Activated gamma-delta T cell treated with Interleukin-2 at 50 U/mL for 16 hours (primary cell): ENCODE results near the gene TANGO2.

ENCODE experiments used
- DNase-seq: peaks from one replicate; pipeline ENCODE4 v3.0.0-alpha.2; 2020

Gene TANGO2

DNA sequence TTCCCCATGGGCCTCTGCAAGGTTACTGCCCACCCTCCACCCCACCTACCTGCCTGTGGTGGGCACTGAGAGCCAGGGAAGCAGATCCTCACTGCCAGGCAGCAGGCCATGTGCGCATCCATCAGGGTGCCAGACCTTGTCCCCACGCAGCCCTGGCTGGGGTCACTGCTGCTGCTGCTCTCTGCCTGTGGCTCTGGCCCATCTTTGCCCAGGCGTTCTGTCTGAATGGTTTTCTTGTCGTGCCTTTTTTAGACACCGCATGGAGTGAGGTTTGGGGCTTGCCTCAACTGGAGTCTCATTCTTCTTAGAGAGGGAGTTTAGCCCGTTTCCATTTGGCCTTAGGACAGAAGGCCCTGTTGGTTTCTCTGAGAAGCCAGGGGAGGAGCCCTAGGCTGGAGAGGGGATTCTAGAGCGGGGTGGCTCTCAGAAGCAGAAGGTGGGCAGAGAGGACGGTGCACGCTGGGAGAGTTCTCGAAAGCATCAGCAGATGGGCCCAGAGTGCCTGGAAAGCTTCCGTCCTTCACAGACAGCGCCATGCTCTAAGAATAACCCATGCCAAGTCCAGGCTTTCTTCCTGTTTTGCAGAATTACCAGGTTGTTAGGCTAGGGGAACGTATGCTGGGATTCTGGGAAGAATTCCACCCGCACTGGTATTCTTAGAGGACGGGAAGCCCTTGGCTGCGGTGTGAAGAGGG is 8.1 kb downstream of the TANGO2 start:
- DNase-seq: no peak

DNA sequence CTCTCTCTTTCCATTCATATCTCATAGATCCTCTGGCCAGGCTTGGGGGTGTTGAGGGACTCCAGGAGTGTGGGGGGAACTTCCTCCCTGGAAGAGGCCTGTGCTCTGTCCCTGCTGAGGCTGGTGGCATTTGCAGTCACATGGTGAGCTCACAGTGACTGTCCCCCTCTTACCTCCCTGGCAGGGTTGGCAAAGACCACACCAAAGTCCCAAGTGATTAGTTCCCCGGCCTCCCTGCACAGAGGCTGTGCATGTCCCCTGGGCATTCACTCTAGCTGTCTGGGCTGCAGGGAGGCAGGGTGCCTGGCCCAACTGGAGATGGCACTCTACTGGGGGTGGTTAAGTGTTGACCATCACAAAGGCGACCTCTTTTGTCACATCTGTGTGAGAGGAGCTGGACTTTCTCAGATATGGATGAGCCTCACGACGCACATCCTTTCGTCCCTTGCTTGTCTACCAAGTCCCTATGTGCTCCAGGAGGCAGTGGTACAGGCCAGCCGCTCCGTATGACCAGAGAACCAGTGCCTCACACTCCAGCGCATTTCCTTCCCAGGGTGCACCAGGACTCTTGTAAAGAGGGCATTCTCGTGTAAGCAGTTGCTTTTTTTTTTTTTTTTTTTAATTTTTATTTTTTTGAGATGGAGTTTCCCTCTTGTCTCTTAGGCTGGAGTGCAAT is 8.8 kb downstream of the TANGO2 start:
- DNase-seq: no peak

DNA sequence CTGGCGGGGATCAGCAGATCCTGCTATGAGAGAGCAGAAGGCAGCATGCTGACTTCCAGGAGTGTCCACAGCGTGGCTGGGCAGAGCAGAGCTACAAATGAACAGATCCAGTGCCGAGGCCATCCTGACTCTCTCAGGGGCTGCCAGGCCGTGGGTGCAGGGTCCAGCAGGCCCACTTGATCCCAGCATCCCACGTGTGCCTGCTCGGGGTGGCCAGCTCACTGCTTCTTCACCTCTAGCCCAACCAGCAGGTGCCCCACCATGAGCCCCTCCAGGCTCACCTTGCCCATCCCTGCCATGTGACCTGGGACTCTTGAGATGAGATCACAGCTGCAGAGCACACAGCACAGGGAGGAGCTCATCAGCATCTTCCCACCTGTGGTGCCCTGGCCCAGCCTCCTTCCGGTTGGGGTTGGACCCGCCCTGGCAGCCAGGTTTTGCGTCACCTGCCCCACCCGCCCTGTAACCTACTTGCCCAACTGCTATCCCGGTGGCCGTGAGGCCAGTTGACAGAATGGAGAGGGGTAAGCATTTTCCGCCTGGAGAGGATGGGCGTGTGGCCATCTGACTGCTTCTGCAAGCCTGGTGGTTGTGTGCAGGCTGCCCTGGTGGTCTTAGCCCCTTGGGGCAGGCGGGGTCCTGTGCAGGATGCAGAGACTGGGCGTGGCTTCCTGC is 11.0 kb downstream of the TANGO2 start:
- no peak for DNase-seq

DNA sequence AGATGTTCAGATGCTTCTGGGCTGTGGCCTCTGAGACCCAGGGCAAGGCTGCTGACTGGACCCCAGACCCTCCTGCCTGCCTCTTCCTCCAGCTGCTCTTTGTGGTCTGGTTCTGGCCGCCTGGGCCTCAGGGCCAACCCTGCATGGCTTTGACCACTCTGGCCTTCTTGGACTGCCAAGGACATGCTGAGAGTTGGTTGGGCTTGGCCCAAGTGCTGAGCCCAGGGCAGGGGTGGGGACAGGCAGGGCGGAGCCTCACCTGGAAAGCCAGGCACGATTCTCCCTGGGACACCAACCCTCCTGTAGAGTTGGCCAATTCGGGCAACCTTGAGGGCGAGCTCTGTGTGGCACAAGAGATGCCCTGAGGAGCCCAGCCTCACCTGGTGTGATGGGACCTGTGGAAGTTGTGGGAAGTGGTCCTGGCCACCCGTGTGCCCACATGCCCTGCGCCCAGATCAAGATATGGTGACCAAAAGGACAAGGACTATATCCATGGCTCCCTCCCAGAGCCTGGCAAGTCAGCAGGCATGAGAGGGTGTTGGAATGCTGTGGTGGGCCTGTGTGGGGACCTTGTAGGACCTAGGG is 11.6 kb downstream of the TANGO2 start:
- DNase-seq: no peak

DNA sequence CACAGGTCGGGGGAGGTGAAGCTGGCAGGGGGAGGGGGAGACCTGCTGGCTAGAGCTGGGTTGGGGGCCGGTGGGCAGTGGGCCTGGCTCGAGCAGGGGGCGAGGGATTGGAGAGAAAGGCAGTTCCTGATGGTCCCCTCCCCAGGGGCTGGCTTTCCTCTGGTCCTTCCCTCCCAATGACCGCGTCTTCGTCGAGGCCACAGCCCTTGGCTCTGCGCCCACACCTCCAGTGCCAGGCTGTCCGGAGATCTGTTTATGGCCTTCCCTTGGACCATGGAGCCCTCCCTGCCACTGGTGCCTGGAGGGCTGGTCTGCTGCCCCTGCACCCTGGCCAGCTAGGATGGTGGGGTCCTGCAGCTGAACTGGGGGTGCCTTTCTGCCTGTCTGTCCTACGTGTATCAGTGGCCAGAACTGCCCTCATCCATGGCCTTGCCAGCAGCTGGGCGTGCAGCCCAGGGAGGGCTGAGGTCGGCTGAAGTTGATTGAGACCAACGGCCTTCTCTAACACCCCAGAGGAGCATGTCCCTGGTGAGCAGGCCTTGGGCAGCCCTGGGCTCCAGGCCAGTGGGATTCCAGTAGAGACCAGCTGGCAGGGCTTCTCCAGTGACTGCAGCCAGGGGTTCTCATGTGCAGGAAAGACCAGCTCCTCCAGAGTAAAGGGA is 12.3 kb downstream of the TANGO2 start:
- no peak for DNase-seq

DNA sequence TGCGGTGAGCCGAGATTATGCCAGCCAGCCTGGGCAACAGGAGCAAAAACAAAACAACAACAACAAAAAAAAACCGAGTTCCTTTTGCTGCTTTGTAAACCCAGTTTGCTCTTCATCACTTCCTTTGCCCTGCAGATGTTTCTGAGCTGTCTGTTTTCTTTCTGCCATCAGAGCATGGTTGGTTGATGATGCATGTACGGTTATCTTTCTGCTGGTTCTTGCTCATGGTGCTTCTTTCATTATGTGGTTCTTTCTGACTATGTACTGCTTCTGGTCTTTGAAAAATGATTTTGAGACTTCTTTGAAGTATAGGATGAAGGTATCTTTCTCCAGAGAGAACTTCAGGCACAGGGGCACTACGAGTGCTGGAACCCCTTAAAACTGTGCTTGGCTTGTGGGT is 13.2 kb downstream of the TANGO2 start:
- no peak for DNase-seq

DNA sequence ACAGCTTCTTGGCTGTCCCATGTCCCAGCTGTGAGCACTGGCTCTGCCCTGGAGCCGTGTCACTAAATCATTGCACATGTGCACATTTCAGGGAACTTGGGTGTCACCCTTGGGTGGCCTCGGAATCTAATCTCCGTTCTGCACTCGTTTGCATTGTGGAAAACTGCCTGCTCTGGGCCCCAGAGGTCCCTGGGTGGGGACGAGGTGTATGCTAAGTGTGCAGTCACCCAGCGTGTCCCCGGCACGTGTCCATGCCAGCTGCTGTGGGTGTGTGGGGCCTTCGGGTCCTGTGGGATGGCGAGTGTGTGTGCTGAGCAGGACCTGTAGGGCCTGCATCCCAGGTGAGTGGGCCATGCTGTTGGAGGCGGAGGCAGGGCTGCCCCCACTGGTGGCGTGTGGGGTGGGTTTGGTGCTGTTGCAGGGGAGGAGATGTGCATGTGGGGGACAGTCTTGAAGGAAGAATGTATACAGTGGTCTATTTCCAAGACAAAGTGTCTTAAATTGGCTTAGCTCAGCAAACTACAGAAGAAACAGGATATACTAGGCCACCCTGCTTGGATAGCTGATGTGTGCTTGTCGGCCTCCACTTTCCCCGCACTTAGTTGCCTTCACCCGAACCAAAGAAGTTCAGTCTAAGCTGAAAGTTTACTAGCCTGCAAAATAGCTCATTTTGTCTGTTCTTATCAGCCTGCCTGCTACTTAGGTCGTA is 14.6 kb downstream of the TANGO2 start:
- no peak for DNase-seq

DNA sequence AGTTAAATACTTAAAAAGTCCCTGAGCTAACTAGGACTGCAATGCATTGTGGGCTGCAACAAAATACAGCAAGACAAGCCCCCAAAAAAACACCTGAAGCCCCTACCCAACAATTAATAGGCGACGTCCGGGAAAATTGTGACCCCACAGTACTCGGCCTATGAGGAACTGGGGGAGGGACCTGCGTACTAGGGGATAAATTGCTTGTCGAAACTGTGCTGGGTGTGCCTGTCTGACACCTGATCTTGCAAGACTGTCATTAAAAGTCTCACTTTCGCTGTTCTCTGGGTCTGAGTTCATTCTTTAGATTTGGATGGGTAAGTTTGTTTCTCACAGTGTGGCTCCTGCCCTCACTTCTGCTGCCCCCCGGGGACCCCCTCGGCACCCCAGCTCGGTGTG is 15.2 kb downstream of the TANGO2 start:
- no peak for DNase-seq

DNA sequence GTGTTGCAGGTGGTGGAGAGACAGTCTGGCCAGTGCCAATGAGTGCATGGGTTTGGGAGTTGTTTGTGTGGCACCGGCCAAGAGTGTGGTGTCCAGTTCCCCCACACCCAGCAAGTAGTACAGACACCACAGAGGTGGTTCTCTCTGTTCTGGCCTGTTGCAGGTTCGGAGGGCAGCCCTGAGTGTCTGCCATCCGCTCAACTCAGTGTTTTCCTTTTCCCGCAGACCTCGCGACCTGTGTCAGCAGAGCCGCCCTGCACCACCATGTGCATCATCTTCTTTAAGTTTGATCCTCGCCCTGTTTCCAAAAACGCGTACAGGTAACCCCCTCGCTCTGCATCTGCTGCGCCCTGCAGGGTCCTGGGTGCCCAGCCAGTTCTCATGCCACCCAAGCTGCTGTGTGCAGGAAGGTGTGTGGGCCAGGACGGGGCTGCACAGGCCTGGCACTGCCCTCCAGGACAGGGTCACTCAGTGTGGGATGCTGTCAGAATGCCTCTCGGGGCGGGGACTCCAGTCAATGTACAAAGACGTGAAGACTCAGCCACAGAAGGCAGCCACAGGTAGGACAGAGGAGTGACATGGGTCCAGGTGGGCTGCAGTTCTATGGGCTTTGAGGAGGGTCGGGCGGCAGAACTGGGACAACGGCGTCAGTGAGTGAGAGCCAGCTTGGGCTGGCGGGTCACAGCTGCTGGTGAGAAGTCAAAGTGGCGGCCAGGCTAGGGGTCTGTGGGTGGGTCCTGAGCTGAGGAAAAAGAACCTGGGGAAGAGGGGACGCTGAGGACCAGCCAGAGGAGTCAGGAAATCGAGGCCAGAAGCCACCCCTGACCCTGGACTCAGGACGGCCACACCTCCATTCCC is 15.9 kb downstream of the TANGO2 start:
- no peak for DNase-seq

DNA sequence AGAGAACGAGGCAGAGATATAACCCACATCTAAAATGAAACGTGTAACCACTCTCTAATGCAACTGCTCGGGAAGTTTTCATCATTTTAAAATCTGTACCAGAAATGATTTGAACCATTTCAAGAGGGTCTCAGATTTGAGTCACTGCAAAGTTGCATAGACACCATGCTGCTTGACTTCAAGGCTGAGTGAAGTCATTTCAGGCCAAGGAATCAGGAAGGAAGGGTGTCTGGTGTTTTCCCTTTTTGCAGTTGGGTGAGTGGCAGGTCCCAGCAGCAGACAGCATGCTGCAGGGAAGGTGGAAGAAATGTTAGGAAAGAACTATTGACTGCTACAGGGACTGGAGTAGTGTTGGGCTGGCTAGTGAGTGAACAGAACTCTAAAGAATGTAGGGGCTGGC is 16.5 kb downstream of the TANGO2 start:
- no peak for DNase-seq

DNA sequence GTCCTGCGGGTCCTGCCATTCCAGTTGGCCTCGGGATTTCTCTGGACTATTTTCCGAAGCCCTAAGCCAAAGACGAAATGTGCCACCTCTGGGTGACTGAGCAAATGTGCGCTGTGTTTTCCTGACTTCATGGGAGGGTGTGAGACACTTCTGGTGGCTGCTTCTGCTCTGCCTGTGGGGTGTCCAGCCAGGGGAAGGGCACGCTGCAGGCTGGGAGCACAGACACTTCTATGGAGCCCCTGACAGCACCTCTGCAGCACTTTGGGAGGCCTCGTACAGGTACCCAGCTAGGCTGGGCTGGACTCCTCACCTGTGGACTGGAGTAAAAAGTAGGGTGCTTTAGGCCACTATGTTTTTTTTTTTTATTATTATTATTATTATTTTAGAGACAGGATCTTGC is 17.7 kb downstream of the TANGO2 start:
- no peak for DNase-seq

DNA sequence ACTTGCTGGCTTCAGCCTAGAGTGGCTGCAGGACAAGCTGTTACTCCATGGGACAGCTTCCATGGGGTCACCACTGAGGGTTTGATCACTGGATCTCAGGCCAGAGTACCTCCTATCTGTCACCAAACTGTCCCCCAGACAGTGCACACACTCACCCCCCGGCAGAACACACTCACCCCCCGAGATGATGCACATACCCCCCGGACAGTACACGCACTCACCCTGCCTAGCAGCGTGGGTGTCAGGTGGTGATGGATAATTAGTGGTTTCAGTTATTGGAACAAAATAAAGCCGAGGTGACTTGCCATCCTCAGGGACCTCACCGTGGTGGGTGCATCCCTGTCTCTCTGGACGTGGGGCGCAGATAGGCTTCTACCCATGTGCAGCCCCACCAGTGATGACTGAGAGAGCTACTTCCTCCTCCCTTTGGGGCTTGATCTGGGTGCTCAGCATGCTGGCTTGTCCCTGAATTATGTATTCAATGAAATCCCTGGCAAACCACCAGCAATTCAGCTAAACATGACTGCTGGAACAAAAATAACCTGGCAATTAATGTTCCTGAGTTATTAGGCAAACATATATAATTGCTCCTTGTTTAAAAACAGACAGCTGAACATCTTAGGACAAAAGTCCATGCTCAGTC is 18.9 kb downstream of the TANGO2 start:
- no peak for DNase-seq

DNA sequence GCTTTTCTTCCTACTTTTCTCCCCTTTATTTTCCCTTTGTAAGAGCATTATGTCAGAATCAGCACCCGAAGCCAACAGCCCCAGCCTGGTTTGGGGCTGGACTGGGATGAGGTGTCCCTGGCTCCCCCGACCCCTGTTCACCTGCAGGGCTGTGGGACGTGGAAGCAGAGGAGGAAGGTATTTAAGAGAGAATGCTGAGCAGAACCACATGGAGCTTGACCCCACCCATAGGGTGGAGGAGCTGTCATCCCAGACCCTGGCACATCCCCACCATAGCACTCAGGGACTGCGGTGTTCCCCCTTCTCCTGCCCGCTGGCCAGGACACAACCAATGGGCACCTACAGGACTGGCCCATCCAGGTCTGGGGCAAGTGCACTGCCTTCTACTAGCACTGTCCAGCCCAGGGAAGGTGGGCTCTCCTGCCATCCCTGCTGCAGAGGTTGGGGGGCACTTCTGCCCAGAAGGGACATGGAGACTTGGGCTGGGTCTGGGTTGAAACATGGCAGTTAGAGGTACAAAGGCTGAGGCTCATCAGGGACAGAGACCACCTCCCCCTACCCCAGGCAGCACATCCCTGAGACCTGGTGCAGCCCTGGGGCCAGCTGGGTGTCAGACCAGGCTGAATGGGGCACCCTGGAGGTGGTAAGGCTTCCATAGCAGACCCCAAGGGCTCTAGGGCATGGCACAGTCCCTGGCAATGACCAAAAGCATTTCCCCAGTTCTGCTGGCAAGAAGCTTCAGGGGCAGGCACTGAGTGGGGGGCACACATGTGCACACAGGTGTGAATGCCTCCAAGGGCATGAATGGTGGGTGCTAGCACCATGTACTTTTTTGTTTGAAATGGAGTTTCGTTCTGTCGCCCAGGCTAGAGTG is 19.7 kb downstream of the TANGO2 start:
- DNase-seq: no peak

DNA sequence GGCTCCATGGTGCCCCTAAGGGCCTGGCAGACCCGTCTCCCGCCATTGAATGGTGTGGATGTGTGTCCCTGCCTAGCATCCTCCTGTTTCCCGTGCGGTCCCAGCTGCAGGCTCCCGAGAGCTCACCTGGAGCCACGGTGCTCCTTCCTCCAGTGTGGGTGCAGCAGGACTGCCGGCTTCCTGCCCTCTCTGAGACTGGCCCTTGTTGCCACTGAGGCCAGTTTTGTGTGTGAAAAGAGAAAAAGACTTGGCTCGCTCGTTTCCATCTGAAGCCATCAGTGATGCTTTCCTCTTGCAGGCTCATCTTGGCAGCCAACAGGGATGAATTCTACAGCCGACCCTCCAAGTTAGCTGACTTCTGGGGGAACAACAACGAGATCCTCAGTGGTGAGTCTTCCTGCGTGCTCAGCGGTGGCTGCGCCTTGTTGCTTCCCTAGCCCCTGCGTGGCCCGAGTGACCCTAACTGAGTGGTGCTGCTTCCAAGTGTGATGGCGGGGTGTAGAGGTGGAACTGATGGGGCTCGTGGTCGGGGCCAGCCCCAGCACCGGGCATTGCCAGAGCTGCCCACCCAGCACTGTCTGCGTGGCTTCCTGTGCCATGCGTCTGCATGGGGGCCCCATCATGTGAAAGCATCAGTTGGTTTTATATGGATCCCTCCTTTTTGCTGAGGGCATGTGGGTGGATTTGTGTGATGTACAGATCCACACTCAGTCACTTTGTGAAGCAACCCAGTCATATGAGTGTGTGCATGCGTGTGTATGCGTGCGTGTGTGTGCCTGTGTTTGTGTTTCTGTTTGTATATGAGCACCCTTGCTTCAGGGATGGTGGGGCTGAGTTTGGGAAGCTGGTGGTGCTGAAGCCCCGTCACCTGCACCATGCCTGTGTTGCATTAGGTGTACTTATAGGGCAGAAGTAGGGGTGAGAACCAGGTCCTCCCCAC is 22.4 kb downstream of the TANGO2 start:
- no peak for DNase-seq

DNA sequence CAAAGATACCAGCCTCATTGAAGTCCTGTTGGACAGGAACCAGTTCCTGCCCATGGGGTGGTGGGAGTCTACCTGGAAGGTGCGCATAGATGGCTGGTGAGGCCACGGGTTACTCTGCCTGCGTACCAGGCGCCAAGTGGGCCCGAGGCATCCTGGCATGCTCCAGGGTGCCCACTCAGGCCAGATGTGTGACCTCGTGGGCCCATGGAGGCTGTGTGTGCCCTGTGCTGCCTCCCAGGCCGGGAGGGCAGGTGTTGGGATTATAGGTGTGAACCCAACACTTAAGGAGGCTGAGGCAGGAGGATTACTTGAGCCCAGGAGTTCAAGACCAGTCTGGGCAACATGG is 23.1 kb downstream of the TANGO2 start:
- no peak for DNase-seq

DNA sequence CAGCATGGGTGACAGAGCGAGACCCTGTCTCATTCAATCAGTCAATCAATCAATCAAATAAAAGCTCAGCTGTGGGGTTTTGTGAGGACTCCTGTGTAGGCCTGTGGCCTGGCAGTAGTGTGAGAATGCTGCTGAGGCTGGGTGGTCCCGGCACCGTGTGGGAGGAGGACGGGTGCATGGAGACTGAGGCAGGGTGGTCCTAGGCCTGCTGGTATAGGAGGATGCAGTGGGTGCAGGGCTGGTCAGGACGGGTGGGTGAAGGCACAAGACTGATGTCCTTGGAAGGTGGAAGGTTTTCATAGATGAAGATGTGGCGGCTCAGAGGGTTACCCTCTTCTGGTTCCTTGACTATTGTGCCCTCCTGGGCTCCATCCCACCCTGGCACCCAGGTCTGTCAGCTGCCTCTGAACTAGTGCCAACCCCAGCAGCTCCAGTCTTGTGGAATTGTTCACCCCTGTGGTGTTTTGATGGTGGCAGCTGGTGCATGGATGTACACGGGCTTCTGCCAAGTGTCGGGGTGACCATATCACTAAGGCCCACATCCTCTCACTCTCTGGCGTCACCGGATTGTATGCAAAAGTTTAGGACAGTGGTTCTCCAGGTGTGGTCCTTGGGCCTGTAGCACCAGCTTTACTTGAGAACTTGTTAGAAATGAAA is 23.7 kb downstream of the TANGO2 start:
- DNase-seq: no peak

DNA sequence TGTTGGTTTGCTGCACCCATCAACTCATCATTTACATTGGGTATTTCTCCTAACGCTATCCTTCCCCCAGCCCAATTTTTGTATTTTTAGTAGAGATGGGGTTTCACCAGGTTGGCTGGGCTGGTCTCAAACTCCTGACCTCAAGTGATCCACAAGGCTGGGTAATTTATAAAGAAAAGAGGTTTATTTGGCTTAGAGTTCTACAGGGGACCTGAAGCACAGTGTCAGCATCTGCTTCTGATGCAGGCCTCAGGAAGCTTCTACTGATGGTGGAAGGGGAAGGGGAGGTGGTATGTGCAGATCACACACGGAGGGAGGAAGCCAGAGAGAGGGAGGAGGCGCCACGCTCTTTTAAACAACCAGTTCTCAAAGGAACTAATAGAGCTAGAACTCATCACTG is 25.8 kb downstream of the TANGO2 start:
- no peak for DNase-seq

DNA sequence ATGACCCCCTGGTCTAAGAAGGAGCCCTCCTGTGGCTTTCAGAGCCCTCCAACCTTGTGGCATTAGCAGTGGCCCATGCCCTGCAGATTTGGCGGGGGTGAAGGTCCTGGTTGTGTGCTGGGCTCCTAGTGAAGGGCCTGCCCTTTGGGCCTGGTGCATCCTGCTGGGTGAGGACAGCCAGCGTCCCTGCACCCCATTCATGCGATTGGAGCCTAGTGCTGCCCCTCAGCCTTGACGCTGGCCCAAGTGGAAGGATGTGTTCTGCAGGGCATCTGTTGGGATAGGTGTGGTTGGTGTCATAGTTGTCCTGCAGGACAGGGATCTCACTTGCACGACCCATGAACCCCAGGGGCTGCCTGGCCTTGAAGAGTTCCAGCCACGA is 31.0 kb downstream of the TANGO2 start:
- DNase-seq: no peak
